OCI-LY7 (cell line): ENCODE measurements around the gene MEOX1. TPM values are rescaled to one million over a fixed set of nuclear protein-coding genes. Genes with fewer than 3 reads are reported as not detected.

Source experiments
- BruUV-seq: library from RNA; stranded (reverse); fragments of 400-500 nt; replicated peaks from 2 replicates; lab custom pipeline; 2021; lab: Mats Ljungman, UMichigan
- CTCF ChIA-PET: fragments of 300-600 bp; sonication (Branson Sonifier 250); formaldehyde crosslinking; loops from one replicate; lab custom pipeline; 2022; ENCODE audit warnings: antibody characterized with exemption; ENCODE audit not compliant: unreplicated experiment; lab: Charles Lee
- POLR2A ChIA-PET: fragments of 300-600 bp; sonication (Branson Sonifier 250); formaldehyde crosslinking; loops from one replicate; lab custom pipeline; 2022; ENCODE audit warnings: antibody characterized with exemption; lab: Charles Lee
- DNase-seq: peaks from one replicate; pipeline ENCODE4 v3.0.0-alpha.2; 2015; ENCODE audit warnings: low spot score
- H2AFZ ChIP-seq: fragments of 200-600 bp; sonication (generic), shearing (Covaris generic); 2 replicates; pipeline ENCODE4 v1.6.1; 2014; ENCODE audit warnings: mild to moderate bottlenecking, antibody characterized with exemption, low read length, moderate library complexity
- H3K27ac ChIP-seq: fragments of 200-600 bp; sonication (generic); 2 replicates; pipeline ENCODE4 v1.5.1; 2014; ENCODE audit warnings: mixed run types, low read depth, mild to moderate bottlenecking, moderate library complexity, low read length, inconsistent platforms; ENCODE audit not compliant: poor library complexity, severe bottlenecking
- H3K36me3 ChIP-seq: fragments of 200-600 bp; sonication (generic); 2 replicates; pipeline ENCODE4 v1.6.1; 2014; ENCODE audit warnings: mild to moderate bottlenecking, antibody characterized with exemption, low read length, moderate library complexity, mixed read lengths; ENCODE audit not compliant: insufficient read depth
- H3K4me1 ChIP-seq: fragments of 200-600 bp; sonication (generic); 2 replicates; pipeline ENCODE4 v1.5.1; 2014; ENCODE audit warnings: mild to moderate bottlenecking, low read length; ENCODE audit not compliant: insufficient read depth, poor library complexity, severe bottlenecking
- H3K4me2 ChIP-seq: fragments of 200-600 bp; sonication (generic); 2 replicates; pipeline ENCODE4 v1.6.1; 2014; ENCODE audit warnings: mild to moderate bottlenecking, low read length
- H3K4me3 ChIP-seq: fragments of 200-600 bp; sonication (generic); 2 replicates; pipeline ENCODE4 v1.5.1; 2014; ENCODE audit warnings: mild to moderate bottlenecking, low read depth, low read length; ENCODE audit not compliant: poor library complexity, severe bottlenecking
- H3K79me2 ChIP-seq: fragments of 200-600 bp; sonication (generic); 2 replicates; pipeline ENCODE4 v1.6.1; 2016; ENCODE audit warnings: low read depth, mild to moderate bottlenecking, low read length, moderate library complexity, mixed read lengths; ENCODE audit not compliant: insufficient read depth
- H3K9me2 ChIP-seq: fragments of 200-600 bp; sonication (generic); 2 replicates; pipeline ENCODE4 v1.6.1; 2016; ENCODE audit warnings: mild to moderate bottlenecking, low read length, mixed read lengths; ENCODE audit not compliant: insufficient read depth
- H3K9me3 ChIP-seq: fragments of 200-600 bp; sonication (generic); 2 replicates; pipeline ENCODE4 v1.6.1; 2014; ENCODE audit warnings: mild to moderate bottlenecking, mixed run types, low read length, mixed read lengths
- H4K20me1 ChIP-seq: fragments of 200-600 bp; sonication (generic); 2 replicates; pipeline ENCODE4 v1.6.1; 2014; ENCODE audit warnings: mild to moderate bottlenecking, antibody characterized with exemption, low read length, moderate library complexity, mixed read lengths; ENCODE audit not compliant: insufficient read depth
- CTCF ChIP-seq: fragments of 200-600 bp; sonication (generic); conservative IDR thresholded peaks from 2 replicates; pipeline ENCODE4 v1.5.1; 2014; ENCODE audit warnings: mild to moderate bottlenecking, antibody characterized with exemption, low read length, moderate library complexity, mixed read lengths
- EZH2phosphoT487 ChIP-seq: fragments of 200-600 bp; sonication (generic); IDR thresholded peaks from 2 replicates; pipeline ENCODE4 v1.6.1; 2018; ENCODE audit warnings: low read depth, borderline replicate concordance, mild to moderate bottlenecking, mixed run types, antibody characterized with exemption, low read length, moderate library complexity, mixed read lengths
- intact Hi-C: fragments of 100-400 bp; cut with micrococcal nuclease; formaldehyde crosslinking; loops from one replicate; pipeline ENCODE4 v1.10.0; 2022; ENCODE audit not compliant: unreplicated experiment
- total RNA-seq, 2 experiments: library from RNA; depleted of rRNA in 1 of 2; stranded (reverse); fragments of >200 nt in 1 of 2; shearing (Covaris generic) in 1 of 2; gene quantifications; 2 replicates each; pipeline ENCODE4 v1.2.3, GENCODE V29; 2014 to 2022

MEOX1 gene
- total RNA-seq, 2 experiments from 2014 or later, result not detected

DNA sequence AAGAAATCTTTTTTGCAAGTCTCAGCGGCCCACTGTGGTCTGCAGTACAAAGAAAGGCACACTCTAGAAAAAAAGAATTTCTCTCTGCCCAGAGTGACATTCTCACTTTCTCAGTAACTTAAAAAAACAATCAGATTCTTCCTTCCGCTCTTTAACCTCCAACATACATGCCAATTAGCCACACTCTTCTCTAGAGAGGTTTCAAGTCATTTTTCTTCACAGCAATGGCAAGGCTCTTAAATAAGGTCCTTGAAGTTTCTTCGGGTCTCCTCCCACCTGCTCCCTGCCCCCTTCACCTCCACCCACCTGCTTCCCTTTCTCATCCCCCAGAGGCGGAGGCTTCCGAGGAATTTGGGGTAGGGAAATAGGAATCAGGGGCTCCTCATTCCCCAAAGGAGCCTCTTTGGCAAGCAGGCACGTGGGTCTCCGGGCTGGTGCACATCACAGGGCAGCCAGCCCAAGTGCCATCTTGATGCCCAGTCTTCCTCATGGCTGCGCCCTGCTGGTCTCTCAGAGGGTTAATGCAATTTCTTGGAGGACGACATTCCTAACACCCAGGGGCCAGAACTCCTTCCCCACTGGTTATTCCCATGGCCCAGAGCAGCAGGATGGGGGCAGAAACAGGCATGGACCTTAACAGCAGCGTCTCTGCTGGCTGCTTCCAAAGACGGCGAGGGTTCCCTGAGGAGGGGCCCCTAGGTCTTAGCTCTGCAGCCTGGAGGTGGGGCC, 855 bp upstream of the MEOX1 start:
- Histone ChIP-seq H3K79me2 (no peaks in the 10 kb centered on the region), H3K4me1 (no peaks in the 10 kb centered on the region), H3K9me3 (no peaks in the 10 kb centered on the region), H3K9me2 (no peaks in the 10 kb centered on the region), H3K4me2 (no peak overlapping the region), H2AFZ (no peak overlapping the region), H3K27ac (no peak overlapping the region), H4K20me1 (no peaks in the 10 kb centered on the region), H3K4me3 (no peak overlapping the region), H3K36me3 (no peaks in the 10 kb centered on the region)
- CTCF ChIA-PET, result no interaction called here
- no TSS peak for BruUV-seq
- intact Hi-C loops, result no loop called here
- no peak for DNase-seq
- POLR2A ChIA-PET, result no interaction called here
- no peak for TF ChIP-seq EZH2phosphoT487
- no peak for TF ChIP-seq CTCF

DNA sequence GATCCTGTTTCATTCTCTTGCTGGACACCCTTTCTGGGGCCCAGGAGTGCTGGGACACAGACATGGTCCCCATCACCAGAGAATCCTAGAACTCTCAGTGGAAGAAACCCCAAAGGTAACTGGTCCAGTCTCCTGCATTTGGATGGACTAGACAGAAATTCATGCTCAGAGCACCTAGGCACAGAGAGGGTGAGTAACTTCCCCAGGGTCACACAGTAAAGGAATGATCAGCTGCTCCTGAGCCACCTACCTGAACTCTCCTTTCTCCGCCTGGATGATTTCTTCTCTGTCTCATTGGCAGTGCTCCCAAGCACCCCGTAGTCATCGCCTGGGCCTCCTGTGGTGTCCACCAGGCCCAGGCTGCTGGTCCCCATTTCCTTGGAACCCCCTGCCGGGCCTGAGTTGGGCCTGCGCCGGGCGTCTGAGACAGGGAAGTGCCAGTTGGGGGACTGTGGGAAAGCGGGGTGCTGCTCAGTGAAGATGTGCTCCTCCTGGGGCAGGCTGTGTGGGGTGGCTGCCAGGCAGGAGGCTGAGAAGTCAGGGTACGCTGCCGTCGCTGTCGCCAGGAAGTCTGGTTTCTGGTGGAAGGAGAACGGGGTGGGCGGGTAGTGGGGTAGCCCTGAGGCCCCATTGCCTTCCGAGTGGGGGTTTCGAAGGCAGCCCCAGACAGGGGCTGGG, 767 bp downstream of the MEOX1 start:
- intact Hi-C loops, result no loop called here

More for the DNA sequence above, 767 bp downstream of the MEOX1 start:
- Histone ChIP-seq H3K4me3 (no peak overlapping the region), H4K20me1 (no peaks in the 10 kb centered on the region), H3K4me1 (peaks cover 6% of the 10 kb centered on the region), H3K4me2 (no peak overlapping the region), H3K27ac (no peak overlapping the region), H3K36me3 (no peaks in the 10 kb centered on the region), H3K79me2 (no peaks in the 10 kb centered on the region), H2AFZ (no peak overlapping the region), H3K9me3 (no peaks in the 10 kb centered on the region), H3K9me2 (no peaks in the 10 kb centered on the region)
- no peak for TF ChIP-seq EZH2phosphoT487
- TF ChIP-seq CTCF, result no peak
- ChIA-PET CTCF (no interaction called here), POLR2A (no interaction called here)
- no peak for DNase-seq
- BruUV-seq, result no TSS peak
